NCI-H524 treated with DMSO at 0.1 percent for 48 hours (cell line): ENCODE results near the gene CPSF4.

Source experiments
- DNase-seq: peaks from one replicate; lab custom pipeline; 2025; lab: John Stamatoyannopoulos, UW

The CPSF4 gene

GRCh38 chr7:99448855-99449254 lies 10.1 kb downstream of the CPSF4 start:
- DNase-seq = no peak

- DNase-seq = no peak
Observed at GRCh38 chr7:99449326-99449725, 10.6 kb downstream of the CPSF4 start.

GRCh38 chr7:99451936-99452335 lies 13.2 kb downstream of the CPSF4 start:
- DNase-seq = no peak

- no peak for DNase-seq
Observed at GRCh38 chr7:99452541-99452940, 13.8 kb downstream of the CPSF4 start.

- DNase-seq = no peak
Observed at GRCh38 chr7:99453105-99453504, 14.4 kb downstream of the CPSF4 start.

- no peak for DNase-seq
Observed at GRCh38 chr7:99455874-99456273, 17.1 kb downstream of the CPSF4 start.

GRCh38 chr7:99456288-99456687 lies 17.5 kb downstream of the CPSF4 start:
- DNase-seq = no peak

GRCh38 chr7:99457050-99457649 lies 18.4 kb downstream of the CPSF4 start:
- no peak for DNase-seq

- no peak for DNase-seq
Observed at GRCh38 chr7:99457650-99458493, 19.1 kb downstream of the CPSF4 start.

- DNase-seq = no peak
Observed at GRCh38 chr7:99459087-99459486, 20.3 kb downstream of the CPSF4 start.

- DNase-seq = no peak
Observed at GRCh38 chr7:99460651-99461050, 21.9 kb downstream of the CPSF4 start.

- DNase-seq = no peak
Observed at GRCh38 chr7:99461221-99461620, 22.5 kb downstream of the CPSF4 start.

GRCh38 chr7:99465421-99465768 lies 26.7 kb downstream of the CPSF4 start:
- no peak for DNase-seq

- DNase-seq = no peak
Observed at GRCh38 chr7:99468336-99468918, 29.7 kb downstream of the CPSF4 start.

GRCh38 chr7:99469381-99470065 lies 30.8 kb downstream of the CPSF4 start:
- DNase-seq = no peak

- DNase-seq = peak; percentile 59
Observed at GRCh38 chr7:99472561-99473314, 34.0 kb downstream of the CPSF4 start, which contains the start of gene ZNF789. TSS of gene ZNF789 (plus strand) at chr7:99472890. CDS start at chr7:99476457, 3,567 bp downstream.

- no peak for DNase-seq
Observed at GRCh38 chr7:99473315-99473596, 34.5 kb downstream of the CPSF4 start.

GRCh38 chr7:99476107-99476506 lies 37.4 kb downstream of the CPSF4 start:
- no peak for DNase-seq

GRCh38 chr7:99478464-99479440 lies 40.0 kb downstream of the CPSF4 start:
- DNase-seq = no peak

GRCh38 chr7:99485094-99485493 lies 46.4 kb downstream of the CPSF4 start:
- DNase-seq = no peak

- DNase-seq = no peak
Observed at GRCh38 chr7:99489235-99489634, 50.5 kb downstream of the CPSF4 start.
